Stimulated activated CD8-positive, alpha-beta memory T cell treated with anti-CD3 and anti-CD28 coated beads, Interleukin-15, amount 100 ng/mL, for 1 hour (primary cell): ENCODE results near the gene FBN1.

ENCODE experiments used
- DNase-seq: peaks from one replicate; pipeline ENCODE4 v3.0.0-alpha.2; 2020; ENCODE audit warnings: low read depth

FBN1 gene

GRCh38 chr15:48514103-48514816 lies 131.2 kb downstream of the FBN1 start:
- no peak for DNase-seq

- DNase-seq, result no peak
These were observed 134.5 kb downstream of the FBN1 start for GRCh38 chr15:48510976-48511375.

GRCh38 chr15:48507416-48508065 lies 138.0 kb downstream of the FBN1 start:
- no peak for DNase-seq

- no peak for DNase-seq
These were observed 140.4 kb downstream of the FBN1 start for GRCh38 chr15:48505067-48505466.

GRCh38 chr15:48501208-48501607 lies 144.3 kb downstream of the FBN1 start:
- no peak for DNase-seq

- no peak for DNase-seq
These were observed 144.9 kb downstream of the FBN1 start for GRCh38 chr15:48500595-48500994.

- DNase-seq, result no peak
These were observed 145.5 kb downstream of the FBN1 start for GRCh38 chr15:48499978-48500377.

- DNase-seq, result no peak
These were observed 146.7 kb downstream of the FBN1 start for GRCh38 chr15:48498828-48499227.

- no peak for DNase-seq
These were observed 150.9 kb downstream of the FBN1 start for GRCh38 chr15:48494631-48495030.

- DNase-seq, result no peak
These were observed 151.7 kb downstream of the FBN1 start for GRCh38 chr15:48493763-48494225.

GRCh38 chr15:48493084-48493762 lies 152.3 kb downstream of the FBN1 start:
- DNase-seq, result no peak

- no peak for DNase-seq
These were observed 159.3 kb downstream of the FBN1 start for GRCh38 chr15:48486228-48486627.

- DNase-seq, result no peak
These were observed 163.7 kb downstream of the FBN1 start for GRCh38 chr15:48481802-48482201.

- DNase-seq, result no peak
These were observed 165.8 kb downstream of the FBN1 start for GRCh38 chr15:48479751-48480150.

GRCh38 chr15:48478581-48478980 lies 166.9 kb downstream of the FBN1 start:
- DNase-seq, result no peak

- DNase-seq, result no peak
These were observed 167.6 kb downstream of the FBN1 start for GRCh38 chr15:48477795-48478360.

- DNase-seq, result no peak
These were observed 169.7 kb downstream of the FBN1 start for GRCh38 chr15:48475600-48476395.

GRCh38 chr15:48473667-48474066 lies 171.8 kb downstream of the FBN1 start:
- DNase-seq, result no peak

- no peak for DNase-seq
These were observed 172.8 kb downstream of the FBN1 start for GRCh38 chr15:48472756-48473155.

- no peak for DNase-seq
These were observed 174.4 kb downstream of the FBN1 start for GRCh38 chr15:48471073-48471472.

GRCh38 chr15:48470096-48470495 lies 175.4 kb downstream of the FBN1 start:
- DNase-seq, result no peak

- DNase-seq, result no peak
These were observed 175.8 kb downstream of the FBN1 start for GRCh38 chr15:48469681-48470080.
